ENCODE data around the gene OR1N1. TPM values are rescaled to one million over a fixed set of nuclear protein-coding genes. Genes with fewer than 3 reads are reported as not detected.
A peak's percentile ranks its signal among the peaks of the same experiment; 100 is the strongest.

OR1N1 gene
- total RNA-seq, 2 donors from 2014 or later: not detected

- no peaks in the 10 kb centered on the region for H3K36me3 Mint-ChIP-seq (ENCODE audit: insufficient read depth in 2 of 2)
- H3K27ac Mint-ChIP-seq: no peak overlapping the region
- no peak for DNase-seq
- no peaks in the 10 kb centered on the region for H3K4me1 Mint-ChIP-seq (ENCODE audit: low read depth)
- no peak for ATAC-seq (replicated peaks in 1 of 2)
- H3K4me3 Mint-ChIP-seq: no peak overlapping the region
- peaks cover 0 to 3% of the 10 kb centered on the region in 2 donors for H3K9me3 Mint-ChIP-seq
- H3K27me3 Mint-ChIP-seq (ENCODE audit: low read depth): peaks cover 13% of the 10 kb centered on the region
These were observed 7.7 kb downstream of the OR1N1 start for GRCh38 chr9:122519376-122519775.

GRCh38 chr9:122518841-122519240 is 8.3 kb downstream of the OR1N1 start, which contains the start of gene OR1J4:
TSS of gene OR1J4 (plus strand) at chr9:122519141. CDS start at chr9:122519141, 0 bp downstream.
- no peak for DNase-seq

GRCh38 chr9:122518226-122518625 is 8.9 kb downstream of the OR1N1 start:
- Mint-ChIP-seq H3K9me3 (peaks cover 0 to 3% of the 10 kb centered on the region in 2 donors), H3K4me1 (ENCODE audit: low read depth) (no peaks in the 10 kb centered on the region), H3K27ac (no peak overlapping the region), H3K27me3 (ENCODE audit: low read depth) (peaks cover 11% of the 10 kb centered on the region), H3K36me3 (ENCODE audit: insufficient read depth in 2 of 2) (no peaks in the 10 kb centered on the region), H3K4me3 (no peak overlapping the region)
- ATAC-seq (replicated peaks in 1 of 2) (no peak), DNase-seq (no peak)

More at GRCh38 chr9:122518841-122519240, 8.3 kb downstream of the OR1N1 start, which contains the start of gene OR1J4:
- H3K9me3 Mint-ChIP-seq: peaks cover 0 to 3% of the 10 kb centered on the region in 2 donors
- H3K4me1 Mint-ChIP-seq (ENCODE audit: low read depth): no peaks in the 10 kb centered on the region
- no peak within 1 kb of the TSS for H3K4me3 Mint-ChIP-seq
- ATAC-seq (replicated peaks in 1 of 2): no peak
- no peak within 1 kb of the TSS for H3K27ac Mint-ChIP-seq
- no peaks in the 10 kb centered on the region for H3K36me3 Mint-ChIP-seq (ENCODE audit: insufficient read depth in 2 of 2)
- peaks cover 13% of the 10 kb centered on the region for H3K27me3 Mint-ChIP-seq (ENCODE audit: low read depth)

- Mint-ChIP-seq H3K27ac (no peak within 1 kb of the TSS), H3K36me3 (ENCODE audit: insufficient read depth in 2 of 2) (no peaks in the 10 kb centered on the region), H3K4me1 (ENCODE audit: low read depth) (no peaks in the 10 kb centered on the region), H3K27me3 (ENCODE audit: low read depth) (peaks cover 24% of the 10 kb centered on the region), H3K9me3 (no peaks in the 10 kb centered on the region), H3K4me3 (no peak within 1 kb of the TSS)
- ATAC-seq (replicated peaks in 1 of 2): no peak
- DNase-seq: no peak
These were observed 16.6 kb downstream of the OR1N1 start, which contains the start of gene OR1J2 for GRCh38 chr9:122510502-122510901. TSS of gene OR1J2 (plus strand) at chr9:122510802. CDS start at chr9:122510802, 0 bp downstream.

GRCh38 chr9:122506964-122507363 is 20.1 kb downstream of the OR1N1 start:
- no peaks in the 10 kb centered on the region for H3K36me3 Mint-ChIP-seq (ENCODE audit: insufficient read depth in 2 of 2)
- no peak for ATAC-seq (replicated peaks in 1 of 2)
- no peaks in the 10 kb centered on the region for H3K4me1 Mint-ChIP-seq (ENCODE audit: low read depth)
- H3K9me3 Mint-ChIP-seq: no peaks in the 10 kb centered on the region
- no peak for DNase-seq
- no peak overlapping the region for H3K27ac Mint-ChIP-seq
- H3K4me3 Mint-ChIP-seq: no peak overlapping the region
- peaks cover 24% of the 10 kb centered on the region for H3K27me3 Mint-ChIP-seq (ENCODE audit: low read depth)

GRCh38 chr9:122498883-122499288 is 28.2 kb downstream of the OR1N1 start:
- Mint-ChIP-seq H3K36me3 (ENCODE audit: insufficient read depth in 2 of 2) (peaks cover 2% of the 10 kb centered on the region in 2 donors), H3K27ac (no peak overlapping the region), H3K9me3 (no peaks in the 10 kb centered on the region), H3K4me3 (no peak overlapping the region), H3K4me1 (ENCODE audit: low read depth) (no peaks in the 10 kb centered on the region), H3K27me3 (ENCODE audit: low read depth) (peaks cover 28% of the 10 kb centered on the region)
- peak; percentile 7 to 10 for DNase-seq
- ATAC-seq (replicated peaks in 1 of 2): peak in 1 of 2 donors; percentile 33

GRCh38 chr9:122479062-122479461 is 48.0 kb downstream of the OR1N1 start:
- ATAC-seq (replicated peaks in 1 of 2) (no peak), DNase-seq (no peak)
- Mint-ChIP-seq H3K27ac (no peak overlapping the region), H3K4me1 (ENCODE audit: low read depth) (peaks cover 7% of the 10 kb centered on the region), H3K27me3 (ENCODE audit: low read depth) (peaks cover 9% of the 10 kb centered on the region), H3K36me3 (ENCODE audit: insufficient read depth in 2 of 2) (no peaks in the 10 kb centered on the region), H3K4me3 (no peak overlapping the region), H3K9me3 (no peaks in the 10 kb centered on the region)

GRCh38 chr9:122477826-122478225 is 49.3 kb downstream of the OR1N1 start, which contains the start of gene OR1J1:
TSS of gene OR1J1 (minus strand) at chr9:122477926. CDS start at chr9:122477926, 0 bp downstream.
- no peak for ATAC-seq (replicated peaks in 1 of 2)
- no peak for DNase-seq
- Mint-ChIP-seq H3K9me3 (no peaks in the 10 kb centered on the region), H3K4me3 (no peak within 1 kb of the TSS), H3K27me3 (ENCODE audit: low read depth) (peaks cover 9% of the 10 kb centered on the region), H3K4me1 (ENCODE audit: low read depth) (peaks cover 7% of the 10 kb centered on the region), H3K27ac (no peak within 1 kb of the TSS), H3K36me3 (ENCODE audit: insufficient read depth in 2 of 2) (no peaks in the 10 kb centered on the region)

GRCh38 chr9:122477346-122477745 is 49.7 kb downstream of the OR1N1 start:
- no peak overlapping the region for H3K27ac Mint-ChIP-seq
- peaks cover 7% of the 10 kb centered on the region for H3K4me1 Mint-ChIP-seq (ENCODE audit: low read depth)
- no peaks in the 10 kb centered on the region for H3K9me3 Mint-ChIP-seq
- H3K4me3 Mint-ChIP-seq: no peak overlapping the region
- peaks cover 9% of the 10 kb centered on the region for H3K27me3 Mint-ChIP-seq (ENCODE audit: low read depth)
- H3K36me3 Mint-ChIP-seq (ENCODE audit: insufficient read depth in 2 of 2): no peaks in the 10 kb centered on the region
- ATAC-seq (replicated peaks in 1 of 2): peak; percentile 90 to 98
- DNase-seq: peak in 1 of 2 donors; percentile 14

Other genes with a start within 250 kb of the OR1N1 start
- gene PTGS1, start 156.3 kb downstream of the OR1N1 start, total RNA-seq: under 1 TPM; 0.17 to 0.58 TPM
- not detected for gene OR1J1, start 49.4 kb downstream of the OR1N1 start, total RNA-seq
- gene OR1J2, start 16.5 kb downstream of the OR1N1 start, total RNA-seq: not detected
- under 1 TPM in 1 of 2 donors, not detected in 1; 0.26 TPM for gene OR1J4, start 8.2 kb downstream of the OR1N1 start, total RNA-seq
- gene OR1N2, start 25.8 kb upstream of the OR1N1 start, total RNA-seq: not detected
- not detected for gene OR1L8, start 56.1 kb upstream of the OR1N1 start, total RNA-seq
- gene OR1Q1, start 87.4 kb upstream of the OR1N1 start, total RNA-seq: under 1 TPM in 1 of 2 donors, not detected in 1; 0.26 TPM
- not detected for gene OR1B1, start 130.3 kb upstream of the OR1N1 start, total RNA-seq
- gene OR1L1, start 134.4 kb upstream of the OR1N1 start, total RNA-seq: not detected
- not detected for gene OR1L3, start 147.8 kb upstream of the OR1N1 start, total RNA-seq
- not detected for gene OR1L4, start 196.7 kb upstream of the OR1N1 start, total RNA-seq
- not detected for gene OR1L6, start 215.0 kb upstream of the OR1N1 start, total RNA-seq